HL-60/S4 treated with phorbol 12-myristate 13-acetate at 8.2 ng/mL for 4 days and 3 days (cell line): ENCODE results near the gene FRMD3.

Experiments
- in situ Hi-C: fragments of 300-500 bp; cut with MboI; formaldehyde crosslinking; loops from 2 replicates; pipeline ENCODE4 v1.15.0; 2022; ENCODE audit warnings: low sequenced_read_pairs

The FRMD3 gene

DNA sequence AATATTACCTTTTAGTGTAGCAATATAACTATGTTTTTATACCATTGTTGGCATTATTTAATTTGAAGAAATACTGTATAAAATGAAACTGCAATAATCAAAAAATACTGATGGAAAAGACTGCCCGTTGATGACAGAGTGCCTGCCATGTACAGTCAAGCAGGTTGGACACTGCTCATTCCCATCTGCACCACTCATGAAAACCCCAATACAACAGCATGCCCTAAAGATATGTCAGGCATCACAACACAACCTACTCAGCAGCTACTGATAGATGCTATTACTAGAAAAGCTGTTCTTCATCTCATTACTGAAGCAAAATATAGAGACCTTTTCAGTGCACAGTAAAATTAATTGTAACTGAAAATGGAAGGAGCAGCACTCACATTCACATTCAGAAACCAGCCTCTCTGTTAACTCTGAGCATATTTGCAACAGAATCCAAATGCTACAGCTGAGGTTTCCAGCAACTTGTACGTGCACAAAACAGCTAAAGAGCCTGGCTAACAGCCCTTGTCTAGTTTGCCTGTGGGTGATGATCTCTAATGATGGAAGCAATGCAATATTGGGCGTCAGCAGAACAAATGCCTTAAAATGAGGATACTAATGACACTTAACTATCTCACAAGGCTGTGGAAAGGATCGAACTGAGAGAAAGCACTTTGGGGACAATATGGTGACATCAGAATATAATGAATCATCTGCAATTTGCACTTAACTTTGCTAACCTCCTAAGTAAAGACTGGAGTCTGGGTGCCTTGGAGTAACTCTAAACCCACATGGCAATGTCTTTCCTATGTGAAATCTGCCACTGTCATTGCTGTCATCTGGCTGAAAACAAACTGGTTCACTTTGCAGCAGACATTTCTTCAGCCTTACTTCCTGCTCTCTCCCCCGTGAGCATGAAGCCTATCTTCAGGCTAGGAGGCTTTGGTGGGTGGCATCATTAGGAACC, 280.0 kb downstream of the FRMD3 start:
- in situ Hi-C loops, result no loop called here

DNA sequence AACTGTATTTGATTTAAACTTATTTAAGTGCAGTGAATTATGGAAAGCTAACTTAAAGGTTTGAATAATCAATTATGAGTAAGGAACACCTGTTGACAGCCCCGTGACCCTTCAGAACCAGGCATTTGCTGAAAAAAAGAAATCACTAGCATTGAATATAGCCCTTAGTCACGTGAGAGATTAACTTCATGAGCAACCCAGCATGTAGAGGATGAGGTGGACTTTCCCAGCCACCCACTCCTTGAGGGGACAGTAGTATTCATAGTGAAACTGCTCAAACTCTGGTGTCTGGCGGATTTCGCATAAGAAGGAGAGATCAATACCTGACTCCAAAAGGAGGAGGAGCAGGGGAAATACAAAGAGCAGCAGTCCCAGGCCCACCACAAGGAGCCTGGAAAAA, 290.5 kb downstream of the FRMD3 start:
- in situ Hi-C loops, result no loop called here

DNA sequence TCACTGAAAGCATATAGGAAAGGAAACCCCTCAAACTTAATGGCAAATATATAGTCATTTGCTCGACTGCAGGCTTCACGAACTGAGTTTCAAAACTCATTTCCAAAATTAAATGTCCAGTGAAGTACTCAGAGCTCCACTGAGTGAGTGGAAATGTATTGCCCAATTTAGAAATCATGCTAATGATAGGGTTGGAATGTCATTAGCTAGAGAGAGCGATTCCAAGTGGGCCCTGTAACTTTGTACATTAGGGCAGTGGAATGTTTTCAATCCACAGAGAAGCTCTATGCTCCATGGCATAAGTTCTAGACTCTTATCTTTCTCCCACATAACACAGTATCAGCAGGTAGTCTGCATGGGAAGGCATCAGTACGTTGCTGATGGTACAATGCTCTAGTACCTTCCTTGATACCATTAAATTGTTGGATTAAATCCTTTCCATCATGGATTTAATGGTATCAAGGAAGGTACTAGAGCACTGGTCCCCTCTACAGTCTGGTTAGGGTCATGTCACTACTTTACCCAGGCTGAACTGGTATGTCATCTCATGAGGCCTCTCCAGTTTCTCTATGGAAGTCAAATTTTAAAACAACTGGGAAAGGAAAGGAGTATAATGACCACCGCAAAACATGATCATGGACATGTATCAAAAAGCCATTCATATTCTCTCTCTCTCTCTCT, 292.1 kb downstream of the FRMD3 start:
- in situ Hi-C loops, result no loop called here

DNA sequence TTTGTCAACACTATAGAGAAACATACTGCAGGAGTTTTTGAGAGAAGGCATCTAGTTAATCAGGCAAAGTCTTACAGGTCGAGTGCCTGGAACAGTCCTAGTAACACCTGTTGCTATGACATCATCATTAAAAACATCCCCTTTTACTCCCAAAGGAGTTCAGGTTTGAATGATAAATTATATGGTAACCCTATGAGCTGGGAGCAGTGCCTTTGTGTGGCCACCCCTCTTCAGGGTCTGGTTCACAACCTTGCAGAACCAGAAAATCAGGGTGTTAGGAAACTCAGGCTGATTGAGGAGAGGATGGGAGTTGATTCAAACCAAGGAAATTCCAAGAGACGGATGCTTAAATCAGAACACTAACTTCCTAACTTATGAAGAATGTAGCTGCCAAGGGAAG, 296.1 kb downstream of the FRMD3 start:
- in situ Hi-C loops, result no loop called here

DNA sequence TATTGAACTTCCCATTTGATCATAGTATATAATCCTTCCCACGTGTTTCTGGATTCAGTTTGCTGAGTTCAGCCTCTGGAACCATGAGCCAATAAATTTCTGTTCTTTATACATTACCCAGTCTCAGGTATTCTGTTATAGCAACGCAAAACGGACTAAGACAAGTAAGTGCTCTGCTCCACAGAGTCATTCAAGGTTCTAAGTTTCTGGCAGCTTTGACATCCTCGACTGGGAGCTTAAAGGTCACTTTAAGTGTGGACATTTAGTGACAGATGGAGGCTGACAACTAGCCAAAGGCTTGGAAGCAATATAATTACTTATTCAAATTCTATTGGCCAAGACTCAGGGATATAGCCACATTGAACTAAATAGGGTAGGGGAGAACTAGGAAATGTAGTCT, 297.5 kb downstream of the FRMD3 start:
- in situ Hi-C loops, result no loop called here

DNA sequence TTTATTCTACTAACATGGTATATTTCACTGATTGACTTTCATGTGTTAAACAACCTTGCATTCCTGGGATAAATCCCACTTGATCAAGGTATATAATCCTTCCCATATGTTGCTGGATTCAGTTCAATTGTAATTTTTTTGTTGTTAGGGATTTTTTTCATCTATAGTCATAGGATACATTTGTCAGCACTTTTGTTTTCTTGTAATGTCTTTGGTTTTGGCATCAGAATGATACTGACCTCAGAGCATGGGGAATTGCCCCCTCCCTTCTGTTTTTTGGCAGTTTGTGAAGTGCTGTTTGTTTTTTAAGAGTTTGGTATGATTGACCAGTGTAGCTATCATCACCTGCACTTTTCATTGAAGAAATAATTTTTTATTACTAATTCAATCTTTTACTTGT, 298.5 kb downstream of the FRMD3 start:
- in situ Hi-C loops, result no loop called here

DNA sequence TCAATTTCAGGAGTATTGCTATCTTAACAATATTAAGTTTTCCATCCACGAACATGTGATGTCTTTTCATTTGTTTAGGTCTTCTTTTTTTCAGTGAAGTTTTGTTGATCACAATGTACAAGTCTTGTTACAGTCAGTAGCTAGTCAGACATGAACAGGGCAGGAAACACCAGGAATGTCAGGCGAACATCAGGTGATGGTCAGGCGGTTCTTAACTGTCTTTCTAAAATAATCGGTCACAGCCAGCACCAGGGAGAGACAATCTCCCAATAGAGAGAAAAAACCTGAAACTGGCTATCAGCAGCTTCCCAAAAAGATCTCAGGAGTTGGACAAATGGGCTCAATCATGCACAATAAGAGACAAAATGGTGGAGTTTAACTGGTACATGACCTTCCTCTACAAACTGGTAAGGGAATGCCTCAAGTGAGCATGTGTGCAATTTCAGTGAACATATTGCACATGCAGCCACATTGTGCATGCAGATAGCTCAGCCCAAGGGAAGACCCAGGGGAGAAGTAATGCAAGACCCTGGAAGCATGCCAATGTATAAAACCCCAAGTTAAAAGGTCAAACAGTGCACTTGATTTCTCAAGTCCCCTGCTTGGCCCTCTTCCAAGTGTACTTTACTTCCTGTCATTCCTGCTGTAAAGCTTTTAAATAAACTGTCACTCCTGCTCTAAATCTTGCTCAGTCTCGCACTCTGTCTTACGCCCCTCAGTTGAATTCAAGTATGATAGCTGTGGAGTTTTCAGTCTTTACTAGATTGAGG, 299.1 kb downstream of the FRMD3 start:
- in situ Hi-C loops, result no loop called here

DNA sequence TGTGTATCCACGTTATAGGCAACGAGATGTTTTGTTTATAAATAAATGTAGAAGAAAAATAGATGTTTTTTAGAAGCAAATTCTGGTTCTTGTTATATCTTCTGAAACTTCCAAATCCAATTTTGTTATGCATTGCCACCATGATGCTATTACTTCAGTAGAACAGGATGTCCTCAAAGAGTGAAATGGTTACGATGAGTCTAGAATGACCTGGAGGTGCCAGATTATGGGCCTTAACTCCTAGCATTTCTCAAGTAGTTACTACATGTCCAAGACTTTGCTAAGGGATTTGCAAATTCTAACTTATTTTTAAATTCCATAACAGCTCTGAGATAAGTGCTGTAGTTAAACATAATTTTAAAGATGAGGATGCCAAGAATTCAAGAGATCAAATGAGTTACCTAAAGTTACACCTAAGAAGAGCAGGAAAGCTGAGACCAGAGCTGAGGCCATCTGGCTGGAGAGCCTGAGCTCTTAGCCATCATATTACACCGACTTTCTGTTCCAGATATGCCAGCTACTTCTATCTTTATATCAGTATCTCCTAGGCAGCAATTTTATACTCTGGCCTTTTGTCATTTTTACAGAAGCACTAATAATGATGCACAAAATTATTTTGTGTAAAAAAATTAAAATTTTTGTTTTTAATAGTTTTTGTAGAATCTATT, 302.0 kb downstream of the FRMD3 start:
- in situ Hi-C loops, result no loop called here

DNA sequence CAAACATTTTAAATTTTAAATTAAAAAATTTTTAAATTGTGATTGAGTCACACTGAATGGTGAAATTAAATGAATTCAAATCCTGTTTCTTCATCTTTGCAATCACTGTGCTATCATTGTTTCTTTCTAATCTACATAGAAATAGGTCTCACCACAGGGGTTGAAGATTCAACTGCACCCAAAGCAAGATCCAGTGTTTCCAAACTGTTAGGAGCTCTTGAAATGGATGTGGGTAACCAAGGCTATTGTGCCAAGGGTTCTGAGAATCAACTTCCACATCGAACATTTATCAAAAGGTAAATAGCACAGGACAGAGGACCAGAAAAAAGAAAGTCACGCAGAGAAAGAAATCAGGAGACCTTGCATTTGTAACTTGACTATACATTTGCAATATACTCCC, 302.7 kb downstream of the FRMD3 start:
- in situ Hi-C loops, result no loop called here

DNA sequence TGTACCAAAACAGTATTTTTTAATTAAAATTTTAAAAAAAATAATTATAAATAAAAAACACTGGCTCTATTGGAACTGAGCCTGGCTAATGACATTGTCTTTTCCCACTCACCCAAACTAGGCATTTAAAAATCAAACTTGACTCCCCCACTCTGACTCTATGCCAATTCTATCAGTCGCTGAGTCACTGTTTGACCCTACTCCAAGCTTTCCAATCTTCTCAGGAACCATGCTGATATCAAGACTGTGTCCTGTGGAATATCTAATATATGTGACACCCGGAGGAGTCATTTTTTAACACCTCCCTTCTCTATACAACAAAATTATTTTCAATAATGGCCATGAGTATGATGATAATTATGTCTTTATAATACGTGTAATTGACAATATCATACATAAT, 303.7 kb downstream of the FRMD3 start:
- in situ Hi-C loops, result no loop called here

DNA sequence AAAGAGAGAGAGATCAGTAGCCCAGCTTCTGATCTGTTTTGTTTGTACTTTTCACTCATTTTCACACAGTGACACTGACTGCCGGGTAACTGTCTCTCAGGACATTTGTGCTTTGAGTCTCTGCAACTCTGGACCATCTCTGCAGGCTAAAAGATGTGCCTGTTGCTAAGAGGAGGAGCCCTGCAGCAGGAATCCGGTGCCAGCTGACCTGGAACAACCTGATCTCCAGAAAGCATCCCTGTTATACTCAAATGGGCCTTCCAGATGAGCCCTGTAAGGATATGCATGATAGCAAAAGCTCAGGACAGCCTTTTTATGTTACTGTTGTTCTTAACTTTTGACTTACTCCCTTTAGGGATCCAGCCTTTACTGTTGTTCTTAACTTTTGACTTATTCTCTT, 304.6 kb downstream of the FRMD3 start:
- in situ Hi-C loops, result no loop called here

DNA sequence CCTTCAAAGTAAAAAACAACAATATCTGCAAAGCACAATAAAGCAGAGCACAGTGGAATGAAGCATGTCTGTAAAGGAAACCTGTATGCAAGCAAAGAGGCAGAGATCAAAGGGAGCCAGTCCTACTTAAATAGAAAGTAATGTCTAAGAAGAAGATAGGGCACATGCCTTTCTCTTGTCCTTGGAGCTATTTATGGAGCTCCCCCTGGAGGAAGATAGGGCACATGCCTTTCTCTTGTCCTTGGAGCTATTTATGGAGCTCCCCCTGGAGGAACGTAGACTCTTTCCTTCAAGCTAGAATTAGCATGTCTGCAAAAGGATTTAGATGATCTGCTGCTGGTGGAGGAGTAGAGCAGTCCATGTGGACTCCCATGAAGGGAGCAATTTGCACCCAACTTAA, 307.2 kb downstream of the FRMD3 start:
- in situ Hi-C loops, result no loop called here

DNA sequence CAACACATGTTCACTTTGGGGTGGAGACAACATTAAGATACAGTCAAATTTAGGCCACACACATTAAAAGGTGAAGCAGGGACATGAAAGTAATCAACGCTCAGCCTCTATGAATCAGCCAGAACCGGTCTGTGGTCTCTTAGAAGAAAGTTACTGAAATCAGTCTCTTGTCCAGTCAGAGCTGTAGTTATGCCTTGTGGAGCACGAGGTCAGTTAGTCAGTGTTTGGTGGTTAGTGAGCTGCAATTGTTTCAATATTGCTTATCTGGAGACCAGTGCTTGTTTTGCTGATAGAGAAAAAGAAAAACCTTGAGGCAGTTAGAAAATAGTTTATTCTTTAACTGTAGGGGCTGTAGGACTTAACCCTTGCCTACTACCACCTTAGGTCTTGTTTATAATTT, 317.5 kb downstream of the FRMD3 start:
- in situ Hi-C loops, result no loop called here

DNA sequence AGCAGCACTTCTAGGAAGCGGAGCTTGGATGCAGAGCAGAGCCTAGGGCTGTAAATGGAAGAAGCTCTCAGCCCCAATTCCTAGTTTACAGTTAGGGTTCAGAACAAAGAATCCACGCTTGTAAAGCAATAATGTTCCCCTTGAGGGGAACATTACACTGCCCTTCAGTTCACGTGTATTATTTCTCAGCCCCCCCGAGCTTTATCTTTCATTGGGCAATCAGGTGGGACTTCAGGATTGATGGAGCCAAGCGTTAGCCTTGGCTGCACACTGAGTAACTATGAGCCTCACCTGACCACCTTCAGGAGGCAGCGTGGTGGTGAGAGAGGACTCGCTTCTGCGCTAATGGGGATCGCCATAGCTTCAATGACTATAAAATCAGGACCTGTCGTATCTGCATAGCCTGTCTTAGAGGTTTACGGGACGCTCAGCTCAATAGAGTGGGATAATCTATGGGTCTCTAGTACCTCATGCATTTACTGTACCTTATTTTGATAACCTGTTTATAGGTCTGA, 318.2 kb downstream of the FRMD3 start:
- in situ Hi-C loops, result no loop called here

DNA sequence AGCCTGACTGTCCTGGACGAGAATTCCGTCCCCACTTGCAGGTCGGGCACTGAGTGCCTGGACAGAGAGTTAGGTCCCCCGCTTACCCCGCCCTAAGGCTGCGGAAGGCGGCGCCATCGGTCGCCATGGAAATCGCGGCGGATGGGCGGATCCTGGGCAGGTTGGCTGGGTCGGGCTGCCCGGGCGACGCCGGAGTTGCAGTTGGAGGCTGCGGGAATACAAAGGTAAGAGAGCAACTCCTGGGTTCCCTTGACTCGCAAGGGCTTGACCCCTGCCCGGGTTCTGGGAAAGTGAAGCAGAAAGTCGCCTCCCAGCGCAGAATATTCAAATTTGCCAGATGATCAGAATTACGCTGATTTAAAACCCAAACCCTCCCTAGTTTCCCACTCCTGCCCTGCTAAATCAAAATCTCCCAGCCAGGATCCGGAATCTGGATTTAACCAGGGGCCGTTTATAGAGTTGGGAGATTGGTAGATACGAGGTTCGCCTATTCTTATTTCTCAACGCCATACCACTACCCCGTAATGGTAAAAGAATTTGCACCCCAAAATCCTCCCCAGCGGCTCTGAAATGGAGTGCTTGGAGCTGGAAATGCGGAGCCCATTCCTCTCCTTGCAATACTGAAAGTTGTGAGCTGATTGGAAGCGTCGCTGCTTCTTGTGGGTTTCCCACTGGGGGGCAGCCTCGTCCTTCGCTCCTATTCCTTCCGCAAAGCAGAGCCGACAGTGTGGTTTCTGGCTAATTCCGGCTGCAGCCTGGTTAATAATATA, 318.9 kb downstream of the FRMD3 start:
- in situ Hi-C loops, result no loop called here

DNA sequence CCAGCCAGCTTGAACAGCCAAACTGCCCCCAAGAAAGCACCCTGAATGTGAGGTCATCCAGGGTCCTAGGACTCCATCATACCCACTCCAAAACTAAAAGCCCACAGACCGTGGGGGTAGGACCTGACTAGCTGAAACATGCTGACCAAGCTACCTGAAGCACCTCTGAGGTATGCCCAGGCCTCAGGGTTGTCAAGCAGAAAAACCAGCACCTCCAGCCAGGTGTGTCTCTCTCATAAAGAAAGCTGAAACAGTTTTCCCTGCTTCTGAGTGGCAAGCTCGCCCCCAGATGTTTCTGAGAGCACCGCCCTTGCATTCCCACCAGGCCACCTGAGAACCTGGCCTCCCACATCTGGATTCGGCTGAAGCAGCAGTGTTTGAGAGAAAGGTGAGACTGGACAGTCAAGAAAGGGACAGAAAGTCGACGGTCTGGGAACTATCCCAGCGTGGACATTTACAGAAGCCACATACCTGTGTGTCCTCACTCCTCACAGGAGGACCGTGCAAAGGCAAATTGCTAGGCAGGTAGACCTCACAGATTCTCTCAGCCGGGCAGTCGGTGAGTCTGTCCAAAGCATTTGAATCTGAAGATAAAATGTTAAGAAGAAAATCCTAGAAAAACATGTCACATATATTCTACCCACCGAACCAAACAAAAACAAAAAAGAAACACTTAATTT, 319.6 kb downstream of the FRMD3 start:
- in situ Hi-C loops, result no loop called here

DNA sequence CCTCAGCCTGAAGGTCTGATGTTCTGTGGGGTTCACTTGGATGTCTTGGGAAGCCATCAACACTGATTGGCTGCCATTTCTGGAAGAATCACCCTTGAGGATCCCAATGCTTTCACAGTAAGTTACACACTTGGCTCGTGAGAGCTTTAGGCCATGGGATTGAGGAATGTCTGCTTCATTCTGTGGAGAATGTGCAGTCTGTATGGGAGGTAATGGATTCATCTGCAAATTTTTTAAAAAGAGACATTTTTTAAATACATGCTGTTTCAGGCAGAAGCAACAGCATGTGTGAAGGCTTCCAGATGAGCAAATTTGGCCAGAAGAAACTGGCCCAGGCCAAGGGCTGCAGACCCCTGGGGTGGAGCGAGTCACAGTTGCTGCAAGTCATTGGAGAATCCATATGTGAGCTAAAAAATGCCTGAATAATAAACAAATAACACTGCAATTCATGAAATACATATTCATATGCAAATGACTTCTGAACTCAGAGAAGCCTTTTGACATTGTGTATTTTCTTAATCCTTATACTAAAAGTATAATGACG, 328.9 kb downstream of the FRMD3 start:
- in situ Hi-C loops, result no loop called here

DNA sequence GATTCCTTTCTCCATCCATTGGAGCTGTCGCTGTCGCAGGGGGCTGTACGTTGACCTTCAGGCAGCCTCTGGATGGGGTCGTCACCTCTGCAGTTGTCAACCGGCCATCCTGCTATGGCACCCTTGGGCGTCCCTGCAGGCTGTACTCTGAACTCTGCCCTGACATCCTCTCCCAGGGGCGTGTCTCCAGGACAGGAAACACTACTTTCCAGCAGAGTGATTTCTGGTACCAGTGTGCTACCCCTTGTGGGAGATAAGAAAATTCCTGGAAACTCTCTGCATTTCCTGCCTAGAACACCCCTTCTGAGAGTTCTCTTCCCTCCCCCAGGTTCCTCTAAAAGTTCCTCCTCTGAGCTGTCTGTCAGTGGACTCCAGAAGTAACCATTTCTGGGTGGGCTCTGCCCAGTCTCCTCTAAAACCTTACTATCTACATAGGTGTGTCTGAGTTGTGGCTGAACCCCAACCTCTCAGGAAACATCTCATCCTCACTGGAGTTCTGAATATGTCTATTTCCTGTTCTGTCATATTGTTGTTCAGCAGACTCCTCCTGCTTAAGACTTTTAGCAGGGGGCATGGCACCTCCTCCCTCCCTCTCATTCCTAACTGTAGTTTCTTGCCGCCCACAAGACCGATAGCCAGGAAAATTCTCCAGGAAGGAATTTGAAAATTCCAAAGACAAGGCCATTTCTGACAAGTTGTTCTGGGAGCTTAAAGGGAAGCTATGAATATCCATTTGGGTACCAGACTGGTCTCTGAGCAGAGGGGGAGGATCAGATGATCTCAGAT, 329.9 kb downstream of the FRMD3 start:
- in situ Hi-C loops, result no loop called here
